GM18502 (cell line): Measurements from ENCODE around the gene NEBL.

Experiments
- ATAC-seq: cut with Tn5 transposase; IDR thresholded peaks from one replicate; pipeline ENCODE4 v1.9.1; 2021; ENCODE audit warnings: mild to moderate bottlenecking; ENCODE audit not compliant: unreplicated experiment, poor library complexity

The NEBL gene

DNA sequence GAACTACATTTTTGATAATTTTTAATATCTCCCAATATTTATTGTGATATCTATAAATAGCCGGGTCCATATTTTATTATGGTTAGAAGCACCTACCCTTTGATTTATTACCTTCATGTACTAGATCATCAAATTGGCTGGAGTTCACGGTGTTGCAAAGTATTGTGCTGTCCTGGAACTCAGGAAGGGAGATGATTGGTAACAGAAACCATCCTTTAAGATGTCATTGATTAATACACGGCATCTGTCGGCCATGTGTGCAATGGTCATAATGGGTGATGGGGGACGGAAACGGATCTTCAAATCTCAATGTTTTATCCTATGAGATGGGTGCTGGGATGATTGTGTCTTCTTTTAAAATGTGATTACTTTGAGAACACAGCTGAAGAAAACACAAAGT is 157.0 kb downstream of the NEBL start:
- no peak for ATAC-seq

DNA sequence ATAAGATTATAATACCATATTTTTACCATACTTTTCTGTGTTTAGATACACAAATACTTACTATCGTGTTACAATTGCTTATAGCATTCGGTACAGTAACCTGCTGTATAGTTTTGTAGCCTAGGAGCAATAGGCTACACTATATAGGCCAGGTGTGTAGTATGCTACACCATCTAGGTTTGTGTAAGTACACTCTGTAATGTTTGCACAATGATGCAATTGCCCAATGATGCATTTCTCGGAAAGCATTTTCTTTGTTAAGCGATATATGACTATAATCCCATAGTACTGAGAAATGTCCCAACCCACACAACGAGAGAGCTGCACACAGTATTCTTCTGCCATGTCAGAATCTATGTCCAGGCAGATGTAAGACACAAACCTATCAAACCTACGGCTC is 160.0 kb downstream of the NEBL start:
- no peak for ATAC-seq
